Esophagus squamous epithelium (tissue), 4 donors: ENCODE measurements around the gene LCE3B.

Source experiments
- POLR2A ChIP-seq, 4 donors: fragments of 450-650 bp; IDR thresholded peaks; one replicate each; pipeline ENCODE4 v1.6.1; 2017; ENCODE audit warnings: antibody characterized with exemption in 4 of 4, mild to moderate bottlenecking in 4 of 4, moderate library complexity in 3 of 4
- TF ChIP-seq, protein P1 (sequence below), 6 experiments: fragments of 450-650 bp in 4 of 6; fragments of 200-600 bp in 2 of 6; sonication (generic) in 2 of 6; IDR thresholded peaks; one replicate each; pipeline ENCODE4 v1.5.1; 2016 to 2019; ENCODE audit warnings: antibody characterized with exemption in 6 of 6, mild to moderate bottlenecking in 4 of 6, moderate library complexity in 4 of 6

DNA sequence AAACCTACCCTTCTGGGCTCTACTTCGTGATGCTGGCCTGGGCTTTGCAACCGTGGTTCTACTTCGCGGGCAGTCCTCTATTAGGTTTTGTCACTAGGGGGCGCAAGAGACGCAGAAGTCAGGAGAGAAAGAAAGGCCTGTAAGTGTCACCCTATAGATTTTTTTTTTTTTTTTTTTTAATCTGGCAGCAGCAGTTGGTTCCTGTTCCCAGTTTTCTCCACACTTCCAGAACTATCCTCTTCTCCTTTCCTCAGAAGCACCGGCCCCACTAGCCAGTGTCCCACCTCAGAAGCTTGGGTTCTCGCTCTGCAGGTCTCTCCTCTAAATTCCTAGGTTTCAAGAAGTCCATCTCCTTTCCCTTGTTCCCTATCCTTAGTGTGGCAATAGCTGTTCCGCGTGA is 40.5 kb downstream of the LCE3B start:
- TF ChIP-seq, protein P1, sequence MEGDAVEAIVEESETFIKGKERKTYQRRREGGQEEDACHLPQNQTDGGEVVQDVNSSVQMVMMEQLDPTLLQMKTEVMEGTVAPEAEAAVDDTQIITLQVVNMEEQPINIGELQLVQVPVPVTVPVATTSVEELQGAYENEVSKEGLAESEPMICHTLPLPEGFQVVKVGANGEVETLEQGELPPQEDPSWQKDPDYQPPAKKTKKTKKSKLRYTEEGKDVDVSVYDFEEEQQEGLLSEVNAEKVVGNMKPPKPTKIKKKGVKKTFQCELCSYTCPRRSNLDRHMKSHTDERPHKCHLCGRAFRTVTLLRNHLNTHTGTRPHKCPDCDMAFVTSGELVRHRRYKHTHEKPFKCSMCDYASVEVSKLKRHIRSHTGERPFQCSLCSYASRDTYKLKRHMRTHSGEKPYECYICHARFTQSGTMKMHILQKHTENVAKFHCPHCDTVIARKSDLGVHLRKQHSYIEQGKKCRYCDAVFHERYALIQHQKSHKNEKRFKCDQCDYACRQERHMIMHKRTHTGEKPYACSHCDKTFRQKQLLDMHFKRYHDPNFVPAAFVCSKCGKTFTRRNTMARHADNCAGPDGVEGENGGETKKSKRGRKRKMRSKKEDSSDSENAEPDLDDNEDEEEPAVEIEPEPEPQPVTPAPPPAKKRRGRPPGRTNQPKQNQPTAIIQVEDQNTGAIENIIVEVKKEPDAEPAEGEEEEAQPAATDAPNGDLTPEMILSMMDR (IDR thresholded peaks at IDR 0.05): peak; percentile 34 to 73 (median 62)
- TF ChIP-seq POLR2A (IDR thresholded peaks at IDR 0.05): no peak
